HepG2 (cell line): ENCODE results near the gene ADGRB2. TPM values are rescaled to one million over a fixed set of nuclear protein-coding genes. Genes with fewer than 3 reads are reported as not detected.

Experiments used
- BCL3 ChIP-seq: sonication (generic); formaldehyde crosslinking; IDR thresholded peaks from 2 replicates; pipeline ENCODE4 v1.5.1; 2020; ENCODE audit warnings: mild to moderate bottlenecking, missing genetic modification reagents, moderate library complexity
- GATA4 ChIP-seq: sonication (generic); IDR thresholded peaks from 2 replicates; pipeline ENCODE4 v1.6.1; 2016; ENCODE audit warnings: antibody characterized with exemption, low read depth, borderline replicate concordance
- ZBTB14 ChIP-seq: sonication (generic); formaldehyde crosslinking; IDR thresholded peaks from 2 replicates; pipeline ENCODE4 v1.4.0; 2020; ENCODE audit warnings: missing genetic modification reagents
- ZNF687 ChIP-seq: sonication (generic); formaldehyde crosslinking; IDR thresholded peaks from 2 replicates; pipeline ENCODE4 v1.5.1; 2020; ENCODE audit warnings: mild to moderate bottlenecking, missing genetic modification reagents, moderate library complexity
- polyA plus RNA-seq, 8 experiments: library from polyadenylated mRNA; depleted of rRNA in 3 of 8; stranded (reverse) in 7 of 8; unstranded in 1 of 8; fragments of >200 nt; fragmentation: Illumina TruSeq in 4 of 8; extraction: Trizol in 4 of 8; gene quantifications; 2 replicates each; pipeline versions ENCODE4 v1.2.1 to v1.2.3, GENCODE V29; 2011 to 2016; ENCODE audit warnings: low read depth in 4 of 8, missing spikeins in 1 of 8, mixed read lengths in 1 of 8; ENCODE audit not compliant: insufficient read depth in 1 of 8
- total RNA-seq, 5 experiments: library from RNA; depleted of rRNA; stranded (reverse); fragments of >200 nt; fragmentation: Illumina TruSeq; extraction: Trizol; gene quantifications; 2 replicates each; pipeline ENCODE4 v1.2.3, GENCODE V29; 2016; ENCODE audit warnings: low read depth in 1 of 5

Gene ADGRB2
- total and polyA plus RNA-seq, 2 of the 13 experiments (the other 11 are each of a cell fraction or from before 2014, with no cell fraction given): 0.03 to 0.09 TPM

GRCh38 chr1:31764312-31765040 is at the start of gene ADGRB2 (continued):
- TF ChIP-seq ZNF687 (peak; percentile 34; the same call in 1 of the 2 replicates), GATA4 (no peak), ZBTB14 (CRISPR knock-in tag) (peak; percentile 59), BCL3 (CRISPR knock-in tag) (no peak)
